Coronary artery (tissue), 2 donors: ENCODE data around the gene ELAC1.

Experiments
- DNase-seq: peaks from one replicate; pipeline ENCODE4 v3.0.0-alpha.2; 2017; ENCODE audit warnings: low spot score
- H3K27ac ChIP-seq, 2 donors: fragments of 200-600 bp; sonication (generic); one replicate each; pipeline ENCODE4 v1.5.1; 2016 to 2019
- H3K4me3 ChIP-seq: fragments of 200-600 bp; sonication (generic); 2 replicates; pipeline ENCODE4 v1.5.1; 2016; ENCODE audit warnings: mild to moderate bottlenecking, moderate library complexity
- TF ChIP-seq, protein P1 (sequence below): fragments of 200-600 bp; sonication (generic); IDR thresholded peaks from one replicate; pipeline ENCODE4 v1.5.1; 2019; ENCODE audit warnings: antibody characterized with exemption

ELAC1 gene

GRCh38 chr18:50967714-50968661, at the start of gene ELAC1:
Gene ELAC1 (plus strand): TSS chr18:50968040. CDS start chr18:50974405, 6,365 bp downstream.
- peak within 1 kb of the TSS; percentile 98 to 100 for H3K27ac ChIP-seq
- TF ChIP-seq, protein P1, sequence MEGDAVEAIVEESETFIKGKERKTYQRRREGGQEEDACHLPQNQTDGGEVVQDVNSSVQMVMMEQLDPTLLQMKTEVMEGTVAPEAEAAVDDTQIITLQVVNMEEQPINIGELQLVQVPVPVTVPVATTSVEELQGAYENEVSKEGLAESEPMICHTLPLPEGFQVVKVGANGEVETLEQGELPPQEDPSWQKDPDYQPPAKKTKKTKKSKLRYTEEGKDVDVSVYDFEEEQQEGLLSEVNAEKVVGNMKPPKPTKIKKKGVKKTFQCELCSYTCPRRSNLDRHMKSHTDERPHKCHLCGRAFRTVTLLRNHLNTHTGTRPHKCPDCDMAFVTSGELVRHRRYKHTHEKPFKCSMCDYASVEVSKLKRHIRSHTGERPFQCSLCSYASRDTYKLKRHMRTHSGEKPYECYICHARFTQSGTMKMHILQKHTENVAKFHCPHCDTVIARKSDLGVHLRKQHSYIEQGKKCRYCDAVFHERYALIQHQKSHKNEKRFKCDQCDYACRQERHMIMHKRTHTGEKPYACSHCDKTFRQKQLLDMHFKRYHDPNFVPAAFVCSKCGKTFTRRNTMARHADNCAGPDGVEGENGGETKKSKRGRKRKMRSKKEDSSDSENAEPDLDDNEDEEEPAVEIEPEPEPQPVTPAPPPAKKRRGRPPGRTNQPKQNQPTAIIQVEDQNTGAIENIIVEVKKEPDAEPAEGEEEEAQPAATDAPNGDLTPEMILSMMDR, result no peak

DNA sequence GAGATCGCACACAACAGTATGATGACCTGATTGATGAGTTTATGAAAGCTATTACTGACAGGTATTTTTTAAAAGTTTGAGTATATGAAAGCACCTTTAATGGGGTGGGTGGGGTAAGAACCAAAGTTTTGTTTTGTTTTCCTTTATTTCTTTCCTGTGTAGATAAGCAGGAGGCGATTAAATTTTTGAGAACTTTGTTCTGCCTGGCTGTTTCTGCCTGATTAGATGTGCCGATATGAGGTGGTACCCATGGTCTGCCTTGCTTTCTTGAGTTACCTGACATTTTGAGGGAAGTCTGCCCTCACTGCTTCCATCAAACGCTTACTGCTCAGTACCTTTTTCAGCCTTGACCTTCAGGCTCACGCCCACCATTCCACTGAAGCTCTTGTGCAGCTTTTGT, 49.7 kb upstream of the ELAC1 start:
- DNase-seq, result no peak
- no peak overlapping the region for H3K27ac ChIP-seq
- TF ChIP-seq, protein P1, result no peak
- H3K4me3 ChIP-seq, result no peak overlapping the region

More at GRCh38 chr18:50967714-50968661, at the start of gene ELAC1:
- peak; percentile 87 for DNase-seq
- H3K4me3 ChIP-seq, result peak within 1 kb of the TSS; percentile 91

- Histone ChIP-seq H3K4me3 (no peak overlapping the region), H3K27ac (no peak overlapping the region)
- DNase-seq, result no peak
- TF ChIP-seq, protein P1, result no peak
Measured at GRCh38 chr18:50924372-50924771, 43.5 kb upstream of the ELAC1 start.

GRCh38 chr18:50926521-50926920, 41.3 kb upstream of the ELAC1 start:
- Histone ChIP-seq H3K4me3 (no peak overlapping the region), H3K27ac (no peak overlapping the region)
- TF ChIP-seq, protein P1, result no peak
- DNase-seq, result no peak

- Histone ChIP-seq H3K4me3 (no peak overlapping the region), H3K27ac (no peak overlapping the region)
- DNase-seq, result no peak
- TF ChIP-seq, protein P1, result no peak
Measured at GRCh38 chr18:50928551-50928950, 39.3 kb upstream of the ELAC1 start.

DNA sequence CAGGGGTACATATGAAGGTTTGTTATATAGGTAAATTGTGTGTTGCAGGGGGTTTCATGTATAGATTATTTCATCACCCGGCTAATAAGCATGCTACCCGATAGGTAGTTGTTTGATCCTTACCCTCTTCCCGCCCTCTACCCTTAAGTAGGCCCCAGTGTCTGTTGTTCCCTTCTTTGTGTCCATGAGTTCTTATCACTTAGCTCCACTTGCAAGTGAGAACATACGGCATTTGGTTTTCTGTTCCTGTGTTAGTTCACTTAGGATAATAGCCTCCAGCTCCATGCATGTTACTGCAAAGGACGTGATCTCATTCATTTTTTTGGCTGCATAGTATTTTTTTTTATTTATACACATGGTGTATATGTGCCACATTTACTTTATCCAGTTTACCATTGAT, 34.2 kb upstream of the ELAC1 start:
- TF ChIP-seq, protein P1, result no peak
- no peak for DNase-seq
- H3K27ac ChIP-seq, result no peak overlapping the region
- no peak overlapping the region for H3K4me3 ChIP-seq
